Measurements from ENCODE around the gene OR4E1.
"Not testable (repeated sequence)": the region's sequence is repeated elsewhere in the genome, so short reads cannot be mapped to it uniquely, and the experiment has no call there.

Gene OR4E1

GRCh38 chr14:21652209-21652808 is 21.3 kb downstream of the OR4E1 start:
- no peak for DNase-seq

GRCh38 chr14:21647380-21647779 is 26.2 kb downstream of the OR4E1 start:
- DNase-seq, result peak; percentile 7

GRCh38 chr14:21643407-21643806 is 30.2 kb downstream of the OR4E1 start:
- DNase-seq, result no peak

GRCh38 chr14:21642683-21643082 is 30.9 kb downstream of the OR4E1 start:
- no peak for DNase-seq

- no peak for DNase-seq
Measured at GRCh38 chr14:21634840-21635239, 38.8 kb downstream of the OR4E1 start, which contains the start of gene OR10G2. TSS of gene OR10G2 (minus strand) at chr14:21634940. CDS start at chr14:21634842, 98 bp downstream.

- DNase-seq, result no peak
Measured at GRCh38 chr14:21631084-21631483, 42.5 kb downstream of the OR4E1 start.

- DNase-seq, result not testable (repeated sequence)
Measured at GRCh38 chr14:21630503-21630902, 43.1 kb downstream of the OR4E1 start.

GRCh38 chr14:21626491-21627230 is 47.0 kb downstream of the OR4E1 start:
- DNase-seq, result no peak
